Measurements from ENCODE around the gene PYGB.
"Not testable (repeated sequence)": the region's sequence is repeated elsewhere in the genome, so short reads cannot be mapped to it uniquely, and the experiment has no call there.

The PYGB gene

GRCh38 chr20:25327521-25328235 lies 79.8 kb downstream of the PYGB start:
- TF ChIP-seq CTCF (IDR thresholded peaks at IDR 0.05; ENCODE audit: low read depth, low read length, missing control alignments), result no peak
- no peak for DNase-seq (ENCODE audit: low read depth)

GRCh38 chr20:25328954-25329498 lies 81.1 kb downstream of the PYGB start:
- DNase-seq (ENCODE audit: low read depth), result no peak
- TF ChIP-seq CTCF (IDR thresholded peaks at IDR 0.05; ENCODE audit: low read depth, low read length, missing control alignments), result no peak
- no peak overlapping the region for H3K4me3 ChIP-seq (ENCODE audit: low read depth, low read length)

More at GRCh38 chr20:25327521-25328235, 79.8 kb downstream of the PYGB start:
- H3K4me3 ChIP-seq (ENCODE audit: low read depth, low read length), result no peak overlapping the region

GRCh38 chr20:25334972-25335371 lies 87.1 kb downstream of the PYGB start:
- not testable (repeated sequence) for DNase-seq (ENCODE audit: low read depth); H3K4me3 ChIP-seq (ENCODE audit: low read depth, low read length)

GRCh38 chr20:25336561-25337422 lies 88.9 kb downstream of the PYGB start:
- DNase-seq (ENCODE audit: low read depth), result no peak
- no peak for TF ChIP-seq CTCF (IDR thresholded peaks at IDR 0.05; ENCODE audit: low read depth, low read length, missing control alignments)
- no peak overlapping the region for H3K4me3 ChIP-seq (ENCODE audit: low read depth, low read length)

GRCh38 chr20:25338112-25339023 lies 90.5 kb downstream of the PYGB start:
- no peak for TF ChIP-seq CTCF (IDR thresholded peaks at IDR 0.05; ENCODE audit: low read depth, low read length, missing control alignments)
- no peak for DNase-seq (ENCODE audit: low read depth)
- no peak overlapping the region for H3K4me3 ChIP-seq (ENCODE audit: low read depth, low read length)

DNA sequence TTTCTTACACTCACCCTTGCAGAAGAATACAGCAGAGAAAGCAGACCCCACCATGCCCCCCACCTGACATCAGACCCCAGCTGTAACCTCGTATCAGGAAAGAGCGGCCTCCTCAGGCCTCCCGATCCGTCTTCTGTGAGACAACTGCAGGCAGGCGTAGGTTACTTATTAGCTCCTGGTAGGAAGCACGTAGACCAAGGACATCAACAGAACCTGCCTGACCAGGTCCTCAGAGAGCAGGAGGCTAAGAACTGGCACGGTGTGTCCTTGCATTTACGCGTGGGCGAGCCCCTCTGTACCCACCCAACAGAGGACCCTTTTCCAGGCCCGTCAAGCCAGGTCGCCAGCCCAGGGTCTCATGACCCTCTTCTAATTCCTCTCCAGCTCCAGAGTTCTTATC lies 91.7 kb downstream of the PYGB start:
- no peak for TF ChIP-seq CTCF (IDR thresholded peaks at IDR 0.05; ENCODE audit: low read depth, low read length, missing control alignments)
- DNase-seq (ENCODE audit: low read depth), result no peak
- H3K4me3 ChIP-seq (ENCODE audit: low read depth, low read length), result no peak overlapping the region

Measured in GM12864 (cell line).